ENCODE measurements around the gene PSRC1.

DNA sequence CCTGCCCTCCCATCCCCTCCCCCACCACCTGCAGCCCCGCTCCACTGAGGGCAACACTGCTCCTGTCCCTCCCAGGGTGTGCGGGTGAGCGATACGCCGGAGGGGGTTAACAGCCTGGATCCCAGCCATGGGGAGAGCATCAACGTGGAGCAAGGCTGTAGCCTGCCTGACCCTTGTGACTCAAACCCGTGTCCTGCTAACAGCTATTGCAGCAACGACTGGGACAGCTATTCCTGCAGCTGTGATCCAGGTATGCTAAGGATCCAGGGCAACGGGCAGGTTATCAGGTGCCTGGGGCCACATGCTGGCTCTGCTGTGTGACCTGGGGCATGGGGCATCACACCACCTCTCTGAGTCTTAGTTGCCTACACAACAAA is 18.6 kb downstream of the PSRC1 start:
- no peak for TF ChIP-seq EZH2phosphoT487 (IDR thresholded peaks at IDR 0.05; ENCODE audit: borderline replicate concordance, low read depth, low read length)
- TF ChIP-seq, protein P1, sequence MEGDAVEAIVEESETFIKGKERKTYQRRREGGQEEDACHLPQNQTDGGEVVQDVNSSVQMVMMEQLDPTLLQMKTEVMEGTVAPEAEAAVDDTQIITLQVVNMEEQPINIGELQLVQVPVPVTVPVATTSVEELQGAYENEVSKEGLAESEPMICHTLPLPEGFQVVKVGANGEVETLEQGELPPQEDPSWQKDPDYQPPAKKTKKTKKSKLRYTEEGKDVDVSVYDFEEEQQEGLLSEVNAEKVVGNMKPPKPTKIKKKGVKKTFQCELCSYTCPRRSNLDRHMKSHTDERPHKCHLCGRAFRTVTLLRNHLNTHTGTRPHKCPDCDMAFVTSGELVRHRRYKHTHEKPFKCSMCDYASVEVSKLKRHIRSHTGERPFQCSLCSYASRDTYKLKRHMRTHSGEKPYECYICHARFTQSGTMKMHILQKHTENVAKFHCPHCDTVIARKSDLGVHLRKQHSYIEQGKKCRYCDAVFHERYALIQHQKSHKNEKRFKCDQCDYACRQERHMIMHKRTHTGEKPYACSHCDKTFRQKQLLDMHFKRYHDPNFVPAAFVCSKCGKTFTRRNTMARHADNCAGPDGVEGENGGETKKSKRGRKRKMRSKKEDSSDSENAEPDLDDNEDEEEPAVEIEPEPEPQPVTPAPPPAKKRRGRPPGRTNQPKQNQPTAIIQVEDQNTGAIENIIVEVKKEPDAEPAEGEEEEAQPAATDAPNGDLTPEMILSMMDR (conservative IDR thresholded peaks at IDR 0.05; ENCODE audit: low read length), result no peak

All from OCI-LY7 (cell line).